SK-N-SH treated with all-trans-retinoic acid at 6 μM for 48 hours (cell line): ENCODE results near the gene GEMIN4.

Experiments
- ATAC-seq: fragments of 200-7000 bp; cut with Tn5 transposase; 3 replicates; pipeline ENCODE4 v1.9.1; 2020; ENCODE audit warnings: mild to moderate bottlenecking, moderate library complexity
- ARNTL ChIP-seq: fragments of 450-650 bp; formaldehyde crosslinking; IDR thresholded peaks from 2 replicates; pipeline ENCODE4 v1.5.0; 2020; ENCODE audit warnings: low read depth, mild to moderate bottlenecking, moderate library complexity, borderline replicate concordance
- BACH2 ChIP-seq: fragments of 250-450 bp; sonication (Bioruptor Pico); IDR thresholded peaks from 2 replicates; pipeline ENCODE4 v1.9.0; 2021; ENCODE audit warnings: mild to moderate bottlenecking, borderline replicate concordance
- CREB5 ChIP-seq: fragments of 250-450 bp; sonication (Bioruptor Pico); IDR thresholded peaks from 2 replicates; pipeline ENCODE4 v1.5.1; 2020; ENCODE audit warnings: low read depth, mild to moderate bottlenecking, moderate library complexity
- CSDC2 ChIP-seq: fragments of 250-450 bp; sonication (Bioruptor Pico); IDR thresholded peaks from 2 replicates; pipeline ENCODE4 v1.5.0; 2020; ENCODE audit warnings: mild to moderate bottlenecking, moderate library complexity
- CSRNP3 ChIP-seq: fragments of 250-450 bp; sonication (Bioruptor Pico); IDR thresholded peaks from 2 replicates; pipeline ENCODE4 v1.5.1; 2021; ENCODE audit warnings: mild to moderate bottlenecking, moderate library complexity
- ESRRG ChIP-seq: fragments of 250-450 bp; sonication (Bioruptor Pico); IDR thresholded peaks from 2 replicates; pipeline ENCODE4 v1.6.1; 2021; ENCODE audit warnings: mild to moderate bottlenecking
- GLIS3 ChIP-seq: fragments of 250-450 bp; sonication (Bioruptor Pico); IDR thresholded peaks from 2 replicates; pipeline ENCODE4 v1.5.0; 2020; ENCODE audit warnings: mild to moderate bottlenecking, moderate library complexity
- OSR1 ChIP-seq: fragments of 250-450 bp; sonication (Bioruptor Pico); IDR thresholded peaks from 2 replicates; pipeline ENCODE4 v1.8.0; 2022; ENCODE audit warnings: moderate library complexity, mild to moderate bottlenecking, inconsistent platforms
- PATZ1 ChIP-seq: fragments of 250-450 bp; sonication (Bioruptor Pico); IDR thresholded peaks from 2 replicates; pipeline ENCODE4 v1.8.0; 2020; ENCODE audit warnings: mild to moderate bottlenecking, moderate library complexity, borderline replicate concordance
- RARB ChIP-seq: fragments of 250-450 bp; sonication (Bioruptor Pico); IDR thresholded peaks from 2 replicates; pipeline ENCODE4 v1.8.0; 2021; ENCODE audit warnings: mild to moderate bottlenecking, moderate library complexity
- SNAI2 ChIP-seq: fragments of 250-450 bp; sonication (Bioruptor Pico); IDR thresholded peaks from 2 replicates; pipeline ENCODE4 v1.5.0; 2020; ENCODE audit warnings: mild to moderate bottlenecking, moderate library complexity
- TCF4 ChIP-seq: fragments of 250-450 bp; sonication (Bioruptor Pico); IDR thresholded peaks from 2 replicates; pipeline ENCODE4 v1.8.0; 2021; ENCODE audit warnings: mild to moderate bottlenecking, moderate library complexity, borderline replicate concordance
- TOX ChIP-seq: fragments of 250-450 bp; sonication (Bioruptor Pico); IDR thresholded peaks from 2 replicates; pipeline ENCODE4 v1.8.0; 2021; ENCODE audit warnings: mild to moderate bottlenecking, moderate library complexity, borderline replicate concordance
- TSHZ2 ChIP-seq: fragments of 250-450 bp; sonication (Bioruptor Pico); IDR thresholded peaks from 2 replicates; pipeline ENCODE4 v1.5.0; 2020; ENCODE audit warnings: mild to moderate bottlenecking, moderate library complexity
- ZC3H10 ChIP-seq: fragments of 250-450 bp; sonication (Bioruptor Pico); IDR thresholded peaks from 2 replicates; pipeline ENCODE4 v1.5.1; 2021; ENCODE audit warnings: mild to moderate bottlenecking, moderate library complexity
- ZFP3 ChIP-seq: fragments of 250-450 bp; sonication (Bioruptor Pico); IDR thresholded peaks from 2 replicates; pipeline ENCODE4 v1.5.0; 2020; ENCODE audit warnings: mild to moderate bottlenecking, moderate library complexity
- ZFP30 ChIP-seq: fragments of 450-650 bp; formaldehyde crosslinking; IDR thresholded peaks from 2 replicates; pipeline ENCODE4 v1.5.0; 2022; ENCODE audit warnings: mild to moderate bottlenecking, moderate library complexity
- ZNF565 ChIP-seq: fragments of 450-650 bp; formaldehyde crosslinking; conservative IDR thresholded peaks from 2 replicates; pipeline ENCODE4 v1.5.0; 2020; ENCODE audit warnings: low read depth, mild to moderate bottlenecking, moderate library complexity
- ZNF70 ChIP-seq: fragments of 450-650 bp; formaldehyde crosslinking; IDR thresholded peaks from 2 replicates; pipeline ENCODE4 v1.5.0; 2020; ENCODE audit warnings: mild to moderate bottlenecking, moderate library complexity
- ZNF8 ChIP-seq: fragments of 450-650 bp; formaldehyde crosslinking; IDR thresholded peaks from 2 replicates; pipeline ENCODE4 v1.5.0; 2020; ENCODE audit warnings: mild to moderate bottlenecking, moderate library complexity

The GEMIN4 gene

GRCh38 chr17:725084-725483, 27.0 kb downstream of the GEMIN4 start:
- no peak for ATAC-seq
- TF ChIP-seq TOX (CRISPR knock-in tag), result no peak
- TF ChIP-seq RARB (CRISPR knock-in tag), result no peak
- no peak for TF ChIP-seq ZNF565 (CRISPR knock-in tag)
- no peak for TF ChIP-seq GLIS3 (CRISPR knock-in tag)
- TF ChIP-seq ZC3H10 (CRISPR knock-in tag), result no peak
- no peak for TF ChIP-seq ESRRG (CRISPR knock-in tag)
- no peak for TF ChIP-seq CREB5
- TF ChIP-seq OSR1, result no peak
- no peak for TF ChIP-seq ZNF70

- ATAC-seq, result no peak
Observed at GRCh38 chr17:721540-721937, 30.5 kb downstream of the GEMIN4 start.

GRCh38 chr17:720706-721539, 31.1 kb downstream of the GEMIN4 start:
- no peak for TF ChIP-seq ESRRG (CRISPR knock-in tag)
- TF ChIP-seq ZFP3 (CRISPR knock-in tag), result no peak
- no peak for TF ChIP-seq BACH2 (CRISPR knock-in tag)
- no peak for TF ChIP-seq CSDC2 (CRISPR knock-in tag)
- no peak for ATAC-seq

More at GRCh38 chr17:721540-721937, 30.5 kb downstream of the GEMIN4 start:
- TF ChIP-seq BACH2 (CRISPR knock-in tag) (no peak), ZNF8 (CRISPR knock-in tag) (no peak), RARB (CRISPR knock-in tag) (no peak)

- ATAC-seq, result no peak
- TF ChIP-seq ZNF565 (CRISPR knock-in tag), result no peak
- no peak for TF ChIP-seq TSHZ2 (CRISPR knock-in tag)
- TF ChIP-seq SNAI2 (CRISPR knock-in tag), result no peak
- TF ChIP-seq ZNF70, result no peak
- no peak for TF ChIP-seq ZFP30
- no peak for TF ChIP-seq ZFP3 (CRISPR knock-in tag)
- no peak for TF ChIP-seq RARB (CRISPR knock-in tag)
- TF ChIP-seq ZC3H10 (CRISPR knock-in tag), result no peak
- no peak for TF ChIP-seq ZNF8 (CRISPR knock-in tag)
- no peak for TF ChIP-seq ARNTL
- no peak for TF ChIP-seq CREB5
- no peak for TF ChIP-seq PATZ1 (CRISPR knock-in tag)
- no peak for TF ChIP-seq BACH2 (CRISPR knock-in tag)
- no peak for TF ChIP-seq OSR1
- no peak for TF ChIP-seq TOX (CRISPR knock-in tag)
- TF ChIP-seq TCF4, result no peak
- TF ChIP-seq CSRNP3 (CRISPR knock-in tag), result no peak
- no peak for TF ChIP-seq ESRRG (CRISPR knock-in tag)
- TF ChIP-seq CSDC2 (CRISPR knock-in tag), result no peak
Observed at GRCh38 chr17:718075-718474, 34.0 kb downstream of the GEMIN4 start.
